Activated CD4-positive, alpha-beta T cell treated with anti-CD3 and anti-CD28 coated beads, Interleukin-2, amount 10 ng/mL, durations not matched to agents 24 days and 14 days (primary cell): ENCODE data around the gene PDCD2. TPM values are rescaled to one million over a fixed set of nuclear protein-coding genes. Genes with fewer than 3 reads are reported as not detected.
A peak's percentile ranks its signal among the peaks of the same experiment; 100 is the strongest.
"Not testable (repeated sequence)": the region's sequence is repeated elsewhere in the genome, so short reads cannot be mapped to it uniquely, and the experiment has no call there.

ENCODE experiments used
- DNase-seq: peaks from one replicate; pipeline ENCODE4 v3.0.0; 2022
- H3K27ac Mint-ChIP-seq: one replicate; pipeline ENCODE4 v1.8.0; 2022; ENCODE audit warnings: mild to moderate bottlenecking, mixed read lengths
- H3K27me3 Mint-ChIP-seq: one replicate; pipeline ENCODE4 v1.8.0; 2022; ENCODE audit warnings: mixed read lengths
- H3K36me3 Mint-ChIP-seq: one replicate; pipeline ENCODE4 v1.8.0; 2022; ENCODE audit warnings: low read depth, mild to moderate bottlenecking, mixed read lengths
- H3K4me1 Mint-ChIP-seq: one replicate; pipeline ENCODE4 v1.8.0; 2021; ENCODE audit warnings: mixed read lengths
- H3K4me3 Mint-ChIP-seq: one replicate; pipeline ENCODE4 v1.8.0; 2022; ENCODE audit warnings: mild to moderate bottlenecking, moderate library complexity, mixed read lengths
- H3K9me3 Mint-ChIP-seq: one replicate; pipeline ENCODE4 v1.8.0; 2021; ENCODE audit warnings: mixed read lengths
- intact Hi-C: fragments of 100-400 bp; cut with micrococcal nuclease; formaldehyde crosslinking; loops from one replicate; pipeline ENCODE4 v1.15.1; 2023
- total RNA-seq: library from RNA; stranded (reverse); gene quantifications from 2 replicates; pipeline ENCODE4 v1.2.3, GENCODE V29; 2022

PDCD2 gene
- total RNA-seq, 1 donor from 2014 or later, result 139 TPM

- intact Hi-C loops, result loop anchor here (5.0 kb wide), 2 partner anchors 701 to 1636 kb away; no protein-coding TSS in a partner anchor
- no peak overlapping the region for H3K4me3 Mint-ChIP-seq
- H3K9me3 Mint-ChIP-seq, result no peaks in the 10 kb centered on the region
- no peak overlapping the region for H3K27ac Mint-ChIP-seq
- no peaks in the 10 kb centered on the region for H3K27me3 Mint-ChIP-seq
- peaks cover 6% of the 10 kb centered on the region for H3K4me1 Mint-ChIP-seq
- peaks cover 38% of the 10 kb centered on the region for H3K36me3 Mint-ChIP-seq
- DNase-seq, result no peak
Observed at GRCh38 chr6:170532867-170533488, 51.5 kb downstream of the PDCD2 start.

GRCh38 chr6:170529839-170530469 is 54.5 kb downstream of the PDCD2 start:
- H3K4me1 Mint-ChIP-seq, result peaks cover 6% of the 10 kb centered on the region
- peaks cover 10% of the 10 kb centered on the region for H3K27me3 Mint-ChIP-seq
- no peaks in the 10 kb centered on the region for H3K9me3 Mint-ChIP-seq
- H3K36me3 Mint-ChIP-seq, result peaks cover 11% of the 10 kb centered on the region
- H3K27ac Mint-ChIP-seq, result no peak overlapping the region
- DNase-seq, result peak; percentile 89
- intact Hi-C loops, result loop anchor here (1.0 to 10.0 kb wide), 4 partner anchors 225 to 1633 kb away; partner anchors contain the start of gene FAM120B
- H3K4me3 Mint-ChIP-seq, result no peak overlapping the region

- H3K36me3 Mint-ChIP-seq, H3K27ac Mint-ChIP-seq, H3K4me3 Mint-ChIP-seq, H3K4me1 Mint-ChIP-seq, DNase-seq, H3K9me3 Mint-ChIP-seq: not testable (repeated sequence)
- intact Hi-C loops, result loop anchor here (10.0 kb wide), 1 partner anchor 223 kb away; the partner anchor contains the start of gene FAM120B
- H3K27me3 Mint-ChIP-seq, result peaks cover 19% of the 10 kb centered on the region
Observed at GRCh38 chr6:170527995-170528394, 56.4 kb downstream of the PDCD2 start.

GRCh38 chr6:170525795-170526194 is 58.6 kb downstream of the PDCD2 start:
- no peak overlapping the region for H3K4me3 Mint-ChIP-seq
- no peak overlapping the region for H3K27ac Mint-ChIP-seq
- DNase-seq, result no peak
- peaks cover 26% of the 10 kb centered on the region for H3K27me3 Mint-ChIP-seq
- peaks cover 9% of the 10 kb centered on the region for H3K4me1 Mint-ChIP-seq
- intact Hi-C loops, result loop anchor here (10.0 kb wide), 1 partner anchor 221 kb away; the partner anchor contains the start of gene FAM120B
- no peaks in the 10 kb centered on the region for H3K9me3 Mint-ChIP-seq
- no peaks in the 10 kb centered on the region for H3K36me3 Mint-ChIP-seq

Other genes with a start within 250 kb of the PDCD2 start
- 288 TPM in 2 replicates for gene PSMB1, start 31.3 kb downstream of the PDCD2 start, total RNA-seq
- 28.4 and 29.2 TPM in 2 replicates for gene TBP, start 30.3 kb downstream of the PDCD2 start, total RNA-seq